Mesenchymal stem cell (in vitro differentiated cells and primary cell): ENCODE data around the gene SELENOF.

ENCODE experiments used
- DNase-seq: peaks from one replicate; pipeline ENCODE4 v3.0.0-alpha.2; 2013
- H2AFZ ChIP-seq: one replicate; pipeline ENCODE4 v1.6.1; 2013; ENCODE audit warnings: low read depth, mild to moderate bottlenecking, control low read depth, inconsistent platforms, low read length, moderate library complexity
- H2AK5ac ChIP-seq: 2 replicates; pipeline ENCODE4 v1.6.1; 2013; ENCODE audit warnings: low read length, moderate library complexity, mild to moderate bottlenecking, inconsistent platforms; ENCODE audit not compliant: severe bottlenecking
- H2BK120ac ChIP-seq: one replicate; pipeline ENCODE4 v1.6.1; 2013; ENCODE audit warnings: low read depth, mild to moderate bottlenecking, inconsistent platforms, low read length, moderate library complexity
- H2BK12ac ChIP-seq, 2 experiments: one replicate each; pipeline ENCODE4 v1.6.1; 2013; ENCODE audit warnings: inconsistent platforms in 2 of 2, low read length in 2 of 2, mild to moderate bottlenecking in 2 of 2, moderate library complexity in 2 of 2, control low read depth in 1 of 2
- H2BK15ac ChIP-seq: one replicate; pipeline ENCODE4 v1.6.1; 2013; ENCODE audit warnings: mild to moderate bottlenecking, low read depth, inconsistent platforms; ENCODE audit not compliant: poor library complexity, severe bottlenecking
- H2BK5ac ChIP-seq: 2 replicates; pipeline ENCODE4 v1.6.1; 2013; ENCODE audit warnings: low read depth, mild to moderate bottlenecking, low read length, control low read depth, inconsistent platforms; ENCODE audit not compliant: poor library complexity, severe bottlenecking
- H3K14ac ChIP-seq, 2 experiments: one replicate each; pipeline ENCODE4 v1.6.1; 2013; ENCODE audit warnings: inconsistent platforms in 2 of 2, low read length in 2 of 2, control low read depth in 1 of 2, mild to moderate bottlenecking in 1 of 2, moderate library complexity in 1 of 2
- H3K18ac ChIP-seq, 2 experiments: one replicate each; pipeline ENCODE4 v1.6.1; 2013; ENCODE audit warnings: inconsistent platforms in 2 of 2, low read length in 2 of 2, control low read depth in 1 of 2, low read depth in 1 of 2, mild to moderate bottlenecking in 1 of 2
- H3K23ac ChIP-seq, 2 experiments: one replicate each; pipeline ENCODE4 v1.6.1; 2013; ENCODE audit warnings: inconsistent platforms in 2 of 2, low read length in 2 of 2, mild to moderate bottlenecking in 2 of 2, moderate library complexity in 2 of 2, control low read depth in 1 of 2
- H3K27ac ChIP-seq: 2 replicates; pipeline ENCODE4 v1.5.1; 2013; ENCODE audit warnings: mild to moderate bottlenecking, moderate library complexity, low read length, control low read depth, inconsistent platforms; ENCODE audit not compliant: poor library complexity, severe bottlenecking
- H3K27me3 ChIP-seq, 2 experiments: 2 replicates each; pipeline versions ENCODE4 v1.6.1 to v1.7.0; 2013; ENCODE audit warnings: low read length in 2 of 2, mild to moderate bottlenecking in 2 of 2, moderate library complexity in 2 of 2, control low read depth in 1 of 2, inconsistent platforms in 1 of 2; ENCODE audit not compliant: control insufficient read depth in 1 of 2, insufficient read depth in 1 of 2
- H3K36me3 ChIP-seq, 2 experiments: 2 replicates each; pipeline versions ENCODE4 v1.6.1 to v1.7.0; 2013; ENCODE audit warnings: low read length in 2 of 2, control low read depth in 1 of 2, inconsistent platforms in 1 of 2, low read depth in 1 of 2, mild to moderate bottlenecking in 1 of 2; ENCODE audit not compliant: insufficient read depth in 2 of 2, control insufficient read depth in 1 of 2
- H3K4ac ChIP-seq, 2 experiments: one replicate each; pipeline ENCODE4 v1.6.1; 2013; ENCODE audit warnings: inconsistent platforms in 2 of 2, low read length in 2 of 2, mild to moderate bottlenecking in 2 of 2, moderate library complexity in 2 of 2, control low read depth in 1 of 2, low read depth in 1 of 2
- H3K4me1 ChIP-seq: 2 replicates; pipeline ENCODE4 v1.6.1; 2013; ENCODE audit warnings: low read depth, low read length, control low read depth; ENCODE audit not compliant: control insufficient read depth, insufficient read depth
- H3K4me2 ChIP-seq: 2 replicates; pipeline ENCODE4 v1.6.1; 2013; ENCODE audit warnings: low read length, mild to moderate bottlenecking, inconsistent platforms; ENCODE audit not compliant: poor library complexity, severe bottlenecking
- H3K4me3 ChIP-seq, 2 experiments: 2 replicates each; pipeline versions ENCODE4 v1.5.1 to v1.7.0; 2013; ENCODE audit warnings: low read length in 2 of 2, mild to moderate bottlenecking in 2 of 2, control low read depth in 1 of 2, low read depth in 1 of 2; ENCODE audit not compliant: insufficient read depth in 1 of 2
- H3K79me1 ChIP-seq: replicated peaks from 2 replicates; pipeline ENCODE4 v1.6.1; 2013; ENCODE audit warnings: mild to moderate bottlenecking, control low read depth, low read length, inconsistent platforms; ENCODE audit not compliant: poor library complexity, severe bottlenecking
- H3K9ac ChIP-seq: 2 replicates; pipeline ENCODE4 v1.7.0; 2013; ENCODE audit warnings: mild to moderate bottlenecking, low read length, moderate library complexity
- H3K9me3 ChIP-seq: 2 replicates; pipeline ENCODE4 v1.7.0; 2013; ENCODE audit warnings: mild to moderate bottlenecking, low read length; ENCODE audit not compliant: control insufficient read depth
- H4K8ac ChIP-seq: one replicate; pipeline ENCODE4 v1.6.1; 2013; ENCODE audit warnings: inconsistent platforms, mild to moderate bottlenecking, low read length, moderate library complexity
- H4K91ac ChIP-seq: one replicate; pipeline ENCODE4 v1.6.1; 2013; ENCODE audit warnings: mild to moderate bottlenecking, low read length, inconsistent platforms
- WGBS: methylation state at CpG from one replicate; pipeline ENCODE4 v1.1.7; 2013; ENCODE audit warnings: mixed read lengths; 5-methylcytosine and 5-hydroxymethylcytosine counted together

The SELENOF gene

GRCh38 chr1:86955678-86956077 is 41.8 kb upstream of the SELENOF start:
- Histone ChIP-seq H3K36me3 (peaks cover 0 to 3% of the 10 kb centered on the region in 2 experiments), H3K23ac (no peak overlapping the region), H3K14ac (no peak overlapping the region), H2AFZ (no peak overlapping the region), H3K9me3 (no peaks in the 10 kb centered on the region), H2BK5ac (no peak overlapping the region), H3K4me1 (no peaks in the 10 kb centered on the region), H3K27me3 (no peaks in the 10 kb centered on the region), H2BK12ac (no peak overlapping the region), H3K18ac (no peak overlapping the region), H3K4ac (no peak overlapping the region), H3K79me1 (peaks cover 22% of the 10 kb centered on the region), H3K4me3 (no peak overlapping the region), H2BK15ac (no peak overlapping the region), H2AK5ac (no peak overlapping the region), H3K9ac (no peak overlapping the region), H2BK120ac (no peak overlapping the region), H4K91ac (no peak overlapping the region), H3K27ac (no peak overlapping the region), H3K4me2 (no peak overlapping the region), H4K8ac (no peak overlapping the region)
- no peak for DNase-seq
- 92% methylated on average over 2 of the region's 3 CpGs for WGBS

- no peak overlapping the region for H2BK12ac ChIP-seq
- H3K9ac ChIP-seq = no peak overlapping the region
- no peak overlapping the region for H2AFZ ChIP-seq
- no peak overlapping the region for H3K27ac ChIP-seq
- H3K4me1 ChIP-seq = no peaks in the 10 kb centered on the region
- H3K9me3 ChIP-seq = no peaks in the 10 kb centered on the region
- no peak overlapping the region for H2BK120ac ChIP-seq
- H3K4me3 ChIP-seq = no peak overlapping the region
- H4K8ac ChIP-seq = no peak overlapping the region
- no peak overlapping the region for H2AK5ac ChIP-seq
- peaks cover 26% of the 10 kb centered on the region for H3K79me1 ChIP-seq
- H3K27me3 ChIP-seq = no peaks in the 10 kb centered on the region
- H4K91ac ChIP-seq = no peak overlapping the region
- no peak overlapping the region for H3K18ac ChIP-seq
- no peak overlapping the region for H3K4ac ChIP-seq
- no peak overlapping the region for H3K14ac ChIP-seq
- H2BK5ac ChIP-seq = no peak overlapping the region
- H3K4me2 ChIP-seq = no peak overlapping the region
- H3K23ac ChIP-seq = no peak overlapping the region
- no peak for DNase-seq
- 100% methylated on average over 3 of the region's 3 CpGs for WGBS
- H3K36me3 ChIP-seq = no peaks in the 10 kb centered on the region
- no peak overlapping the region for H2BK15ac ChIP-seq
These were observed 39.2 kb upstream of the SELENOF start for GRCh38 chr1:86953167-86953566.

- no peak overlapping the region for H2BK15ac ChIP-seq
- H3K4me2 ChIP-seq = no peak overlapping the region
- H3K4ac ChIP-seq = no peak overlapping the region
- no peak overlapping the region for H2BK5ac ChIP-seq
- H4K8ac ChIP-seq = no peak overlapping the region
- peaks cover 27% of the 10 kb centered on the region for H3K79me1 ChIP-seq
- no peak overlapping the region for H3K18ac ChIP-seq
- H3K9me3 ChIP-seq = no peaks in the 10 kb centered on the region
- no peak overlapping the region for H3K23ac ChIP-seq
- H3K9ac ChIP-seq = no peak overlapping the region
- H3K14ac ChIP-seq = no peak overlapping the region
- H2AFZ ChIP-seq = no peak overlapping the region
- no peak overlapping the region for H3K4me3 ChIP-seq
- H2BK120ac ChIP-seq = no peak overlapping the region
- H2BK12ac ChIP-seq = no peak overlapping the region
- no CpG with 5 or more reads among the region's 1 CpG for WGBS
- H3K27ac ChIP-seq = no peak overlapping the region
- H3K4me1 ChIP-seq = no peaks in the 10 kb centered on the region
- no peak overlapping the region for H4K91ac ChIP-seq
- H3K36me3 ChIP-seq = no peaks in the 10 kb centered on the region
- no peak overlapping the region for H2AK5ac ChIP-seq
- no peaks in the 10 kb centered on the region for H3K27me3 ChIP-seq
- DNase-seq = no peak
These were observed 37.5 kb upstream of the SELENOF start for GRCh38 chr1:86951430-86951829.

GRCh38 chr1:86950712-86951419 is 36.9 kb upstream of the SELENOF start:
- Histone ChIP-seq H3K27me3 (no peaks in the 10 kb centered on the region), H3K27ac (no peak overlapping the region), H3K4me1 (no peaks in the 10 kb centered on the region), H3K4ac (no peak overlapping the region), H3K14ac (no peak overlapping the region), H4K8ac (no peak overlapping the region), H3K18ac (no peak overlapping the region), H3K79me1 (peaks cover 27% of the 10 kb centered on the region), H3K23ac (no peak overlapping the region), H2AFZ (no peak overlapping the region), H2BK12ac (no peak overlapping the region), H3K36me3 (no peaks in the 10 kb centered on the region), H3K9me3 (no peaks in the 10 kb centered on the region), H3K4me2 (no peak overlapping the region), H4K91ac (no peak overlapping the region), H3K4me3 (no peak overlapping the region), H2AK5ac (no peak overlapping the region), H2BK15ac (no peak overlapping the region), H2BK120ac (no peak overlapping the region), H3K9ac (no peak overlapping the region), H2BK5ac (no peak overlapping the region)
- no peak for DNase-seq
- 100% methylated on average over 4 of the region's 5 CpGs for WGBS
